ENCODE results near the gene XIRP1.

DNA sequence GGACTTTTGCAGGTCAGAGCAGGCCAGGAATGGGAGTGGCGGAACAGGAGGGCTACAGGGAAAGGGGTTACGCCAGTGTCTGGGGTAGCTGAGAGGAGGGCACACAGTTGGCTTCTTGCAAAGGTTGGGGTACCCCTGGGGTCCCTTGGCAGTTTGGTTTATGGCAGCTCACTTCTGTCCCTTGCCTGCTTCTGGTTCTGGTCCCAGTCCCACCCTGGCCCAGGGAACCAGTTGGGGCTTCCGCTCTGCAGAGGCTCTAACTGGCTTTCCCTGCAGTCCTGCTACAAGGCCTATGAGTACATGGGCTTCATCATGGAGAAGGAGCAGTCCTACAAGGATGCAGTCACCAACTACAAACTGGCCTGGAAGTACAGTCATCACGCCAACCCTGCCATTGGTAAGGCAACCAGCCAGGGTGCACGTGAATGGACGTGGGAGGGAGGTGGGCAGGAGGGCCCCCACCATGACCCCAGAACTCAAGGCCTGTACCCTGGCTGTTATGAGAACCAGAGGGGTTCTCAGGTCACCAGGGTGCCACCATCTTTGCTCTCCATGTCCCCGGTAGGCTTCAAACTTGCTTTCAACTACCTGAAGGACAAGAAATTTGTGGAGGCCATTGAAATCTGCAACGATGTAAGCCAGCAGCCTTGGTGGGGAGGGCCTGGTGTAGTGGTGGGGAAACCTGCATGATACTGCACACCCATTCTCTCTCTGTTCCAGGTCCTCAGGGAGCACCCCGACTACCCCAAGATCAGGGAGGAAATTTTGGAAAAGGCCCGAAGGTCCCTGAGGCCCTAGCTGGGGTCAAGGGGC, 54.2 kb downstream of the XIRP1 start:
- TF ChIP-seq NR2F1 (CRISPR knock-in tag; IDR thresholded peaks at IDR 0.05): no peak
- no peak for TF ChIP-seq KAT2B (IDR thresholded peaks at IDR 0.05; ENCODE audit: borderline replicate concordance, low read depth, low read length)
- TF ChIP-seq ZNF34 (CRISPR knock-in tag; IDR thresholded peaks at IDR 0.05; ENCODE audit: borderline replicate concordance): no peak
- no peak for TF ChIP-seq NR3C1 (CRISPR knock-in tag; IDR thresholded peaks at IDR 0.05)
- no peak for TF ChIP-seq FOXM1 (CRISPR knock-in tag; IDR thresholded peaks at IDR 0.05)
- TF ChIP-seq JARID2 (CRISPR knock-in tag; IDR thresholded peaks at IDR 0.05; ENCODE audit: insufficient replicate concordance): no peak
